ENCODE data around the gene KCNA3. TPM values are rescaled to one million over a fixed set of nuclear protein-coding genes. Genes with fewer than 3 reads are reported as not detected.

The KCNA3 gene
- polyA plus RNA-seq, 5 donors = 0.53 to 1.5 (median 0.89) TPM

DNA sequence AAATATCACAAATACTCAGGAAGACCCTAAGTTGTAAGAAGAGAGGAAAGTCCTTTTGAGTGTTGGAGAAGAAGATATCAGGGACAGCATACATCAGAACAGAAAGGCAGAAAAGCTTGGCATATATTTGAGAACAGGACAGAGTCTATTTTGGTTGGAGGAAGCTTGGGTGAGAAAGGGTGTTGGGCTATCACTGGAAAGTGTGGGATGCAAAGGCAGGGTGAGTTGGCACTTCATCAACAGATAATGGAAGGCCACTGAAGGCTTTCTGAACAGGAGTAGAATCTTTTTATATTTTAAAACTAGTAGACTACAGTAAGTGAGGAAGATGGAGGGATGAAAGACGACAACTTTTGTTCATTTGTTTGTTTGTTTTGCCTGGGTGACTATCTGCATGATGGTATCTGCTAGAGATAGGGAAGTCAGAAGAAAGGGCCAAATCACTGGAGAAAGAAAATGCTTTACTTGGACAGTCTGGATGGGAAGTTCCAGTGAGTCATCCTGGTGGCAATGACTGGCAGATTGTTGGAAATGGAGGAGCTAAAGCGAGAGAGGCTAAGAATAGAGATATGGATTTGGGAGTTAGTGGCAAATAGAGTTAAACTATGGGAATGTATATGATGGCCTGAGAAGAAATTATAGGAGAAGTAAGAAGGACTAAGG is 34.9 kb downstream of the KCNA3 start:
- no peak for DNase-seq

DNA sequence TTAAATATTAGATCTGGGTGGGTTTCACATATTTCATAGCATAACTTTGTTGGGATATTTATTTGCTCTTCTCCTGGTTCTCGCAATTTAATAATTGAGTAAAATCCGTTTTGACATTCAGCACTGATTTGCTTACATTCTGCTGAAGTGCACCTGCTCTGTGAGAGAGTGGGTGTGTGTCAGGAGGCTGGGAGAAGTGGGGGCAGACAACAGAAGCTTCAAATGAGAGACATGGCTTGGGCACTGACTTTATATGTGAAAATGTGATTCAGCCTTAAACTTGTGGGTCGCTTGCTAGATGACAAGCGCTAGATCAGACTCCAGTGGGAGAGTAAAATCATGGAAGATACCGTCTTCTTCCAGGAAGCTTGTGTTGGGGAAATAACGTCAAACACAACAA is 36.2 kb downstream of the KCNA3 start:
- no peak for DNase-seq

DNA sequence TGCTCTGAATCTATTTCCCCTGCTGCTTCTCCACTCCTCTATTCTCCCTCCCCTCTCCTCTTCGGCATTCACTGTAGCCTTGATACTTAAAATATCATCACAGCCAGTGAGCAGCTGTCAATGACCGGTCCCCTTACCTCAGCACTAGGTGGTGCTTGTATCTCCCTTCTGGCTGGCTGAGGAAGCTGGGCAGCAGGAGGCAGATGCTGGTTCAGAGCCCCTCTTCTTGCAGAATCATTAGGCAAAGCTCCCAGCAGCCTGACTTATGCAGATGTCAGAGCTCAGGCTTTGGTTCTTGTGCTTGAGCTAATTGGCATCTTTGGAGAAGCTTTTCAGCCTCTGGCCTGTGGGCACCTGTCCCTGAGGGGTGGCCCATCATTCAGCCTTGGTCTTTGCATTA is 36.7 kb downstream of the KCNA3 start:
- DNase-seq = no peak

DNA sequence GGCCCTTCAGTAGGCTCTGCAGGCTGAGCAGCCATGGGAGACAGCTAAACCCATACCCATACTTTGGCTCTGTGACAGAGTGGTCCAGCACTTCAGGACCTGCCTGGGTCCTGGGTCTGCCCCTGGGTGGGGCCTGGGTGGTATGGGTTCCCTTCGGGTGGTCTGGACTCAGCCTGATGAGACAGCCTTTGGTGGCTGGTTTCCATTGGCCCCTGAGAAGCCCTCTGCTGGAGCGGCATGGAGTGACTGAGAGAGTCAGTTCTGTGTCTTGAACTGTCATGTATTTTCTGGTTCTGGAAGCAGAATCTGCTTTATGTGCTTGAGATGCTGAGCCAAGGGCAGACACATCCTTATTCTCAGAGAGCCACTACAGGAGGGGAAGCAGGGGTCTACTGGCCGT is 37.3 kb downstream of the KCNA3 start:
- no peak for DNase-seq

DNA sequence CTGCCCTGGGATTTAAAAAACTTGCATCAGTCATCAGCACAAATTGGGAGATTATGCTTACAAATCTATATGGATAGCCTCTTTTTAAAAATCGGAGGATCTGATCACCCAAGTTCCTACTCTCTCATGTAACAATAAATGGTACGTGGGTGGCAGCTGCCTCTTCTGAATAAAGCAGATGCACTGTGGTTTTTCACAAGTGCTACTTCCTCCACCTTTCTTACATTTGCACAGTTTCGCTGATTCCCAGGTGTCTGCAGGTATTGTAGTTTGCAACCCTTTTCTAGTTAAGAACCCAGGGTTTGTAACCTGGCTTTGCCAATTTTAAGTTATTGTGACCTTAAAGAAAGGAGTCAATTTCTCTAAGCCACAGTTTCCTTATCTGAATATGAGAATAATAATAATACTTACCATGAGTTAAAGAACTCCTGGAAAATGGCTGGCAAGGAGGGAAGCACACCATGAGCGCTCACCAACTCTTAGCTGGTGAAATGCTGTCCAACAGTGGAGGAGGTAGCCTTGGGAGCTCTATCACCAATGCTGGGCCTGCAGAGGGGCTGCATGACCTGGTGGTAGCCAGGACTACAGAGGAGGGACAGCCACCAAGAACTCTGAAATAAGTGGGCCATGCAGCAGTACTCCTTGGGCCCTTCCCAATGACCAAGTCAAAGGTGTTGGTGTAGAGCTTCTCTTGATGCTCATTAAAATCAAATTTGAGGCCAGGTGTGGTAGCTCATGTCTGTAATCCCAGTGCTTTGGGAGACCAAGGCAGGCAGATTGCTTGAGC is 38.4 kb downstream of the KCNA3 start:
- no peak for DNase-seq

DNA sequence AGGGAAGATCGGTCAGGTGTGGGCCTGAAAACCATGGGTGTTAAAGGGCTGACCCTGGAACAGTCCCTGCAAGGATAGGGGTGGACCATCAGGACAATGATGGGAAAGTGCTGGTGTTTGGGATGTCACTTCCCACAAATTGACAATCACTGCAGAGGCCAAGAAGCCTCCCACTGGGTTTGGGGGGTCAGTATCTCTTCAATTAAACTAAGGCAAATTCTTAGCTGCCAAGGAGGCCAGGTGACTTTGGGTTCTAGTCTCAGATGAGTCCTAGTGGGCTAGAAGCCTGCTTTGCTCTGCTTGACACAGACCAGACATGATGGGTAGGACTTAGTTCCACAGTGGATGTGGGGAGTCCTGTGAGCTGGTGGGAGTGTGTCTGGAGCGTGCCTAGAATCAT is 39.3 kb downstream of the KCNA3 start:
- no peak for DNase-seq

DNA sequence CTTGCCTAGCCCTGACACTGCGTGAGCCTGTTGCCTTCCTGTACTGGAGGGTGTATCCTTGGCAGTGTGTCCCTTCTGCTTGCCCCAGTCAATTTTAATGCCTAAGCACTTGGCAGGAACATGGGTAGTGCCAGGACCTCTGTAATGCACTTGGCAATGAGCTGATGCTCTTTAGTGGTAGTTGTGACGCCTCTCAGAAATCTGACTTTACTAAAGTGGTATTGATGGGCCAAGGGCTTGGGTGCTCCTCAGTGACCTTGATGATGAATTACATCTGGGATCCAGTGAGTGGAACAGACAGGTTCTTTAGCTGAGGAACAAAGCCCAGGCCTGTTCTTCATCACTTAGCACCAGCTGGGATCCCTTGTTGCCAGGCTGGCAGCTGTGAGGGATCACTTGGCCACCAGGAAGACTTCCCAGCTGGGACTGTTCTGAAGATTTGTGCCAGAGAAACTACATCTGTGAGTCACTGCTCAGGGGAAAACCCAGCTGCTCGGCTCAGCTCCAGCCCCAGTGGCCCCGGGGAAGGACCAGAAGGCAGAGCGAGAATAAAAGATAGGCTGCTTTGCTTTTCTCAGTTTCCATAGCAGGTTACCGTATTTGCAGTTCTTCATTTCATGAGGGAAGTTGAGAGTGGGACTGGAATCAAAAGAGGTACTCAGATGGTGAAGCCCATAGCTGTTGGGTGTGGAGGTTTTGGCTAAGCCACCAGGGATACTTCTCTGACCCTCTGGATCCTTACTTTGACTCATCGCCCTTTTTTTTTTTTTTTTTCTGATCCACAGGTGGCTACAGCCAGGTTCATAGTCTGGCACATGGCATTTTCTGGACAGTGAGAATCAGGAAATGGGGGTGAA is 40.1 kb downstream of the KCNA3 start:
- peak; percentile 91 to 92 for DNase-seq

DNA sequence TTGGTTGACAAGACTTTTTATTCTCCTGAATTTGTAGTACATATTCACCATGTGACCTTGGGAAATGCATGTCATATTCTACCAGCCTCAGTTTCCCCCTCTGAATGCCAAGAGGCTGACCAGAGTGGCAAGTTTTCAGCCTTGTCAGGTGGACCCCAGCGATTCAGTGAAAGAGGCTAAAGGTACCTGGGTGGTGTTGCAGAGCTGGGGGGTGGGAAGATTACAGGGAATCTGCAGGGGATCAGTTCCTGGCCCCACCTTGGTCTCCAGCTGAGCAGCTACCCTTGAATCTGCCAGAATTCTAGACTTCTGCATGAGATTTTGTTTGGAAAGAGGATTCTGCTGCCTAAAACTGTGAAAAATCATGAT is 40.7 kb downstream of the KCNA3 start:
- DNase-seq = no peak

DNA sequence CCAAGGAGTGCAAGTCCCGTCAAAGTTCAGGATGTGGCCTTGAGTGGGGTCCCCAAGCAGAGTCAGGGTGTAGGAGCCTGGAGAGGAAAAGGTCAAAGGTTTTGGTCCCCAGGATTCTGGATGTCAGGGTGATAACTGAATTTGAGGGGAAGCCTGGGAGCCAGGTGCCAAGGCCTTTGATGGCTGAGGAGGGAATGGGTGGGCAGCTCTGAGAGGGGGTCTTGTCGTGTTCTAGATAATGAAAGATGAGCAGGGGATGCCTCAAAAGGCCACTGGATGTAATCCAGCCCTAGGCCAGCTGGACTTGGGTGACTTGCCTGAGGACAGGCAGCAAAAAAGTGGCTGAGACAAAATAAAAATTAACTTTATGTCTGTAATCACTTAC is 41.1 kb downstream of the KCNA3 start:
- DNase-seq = no peak

DNA sequence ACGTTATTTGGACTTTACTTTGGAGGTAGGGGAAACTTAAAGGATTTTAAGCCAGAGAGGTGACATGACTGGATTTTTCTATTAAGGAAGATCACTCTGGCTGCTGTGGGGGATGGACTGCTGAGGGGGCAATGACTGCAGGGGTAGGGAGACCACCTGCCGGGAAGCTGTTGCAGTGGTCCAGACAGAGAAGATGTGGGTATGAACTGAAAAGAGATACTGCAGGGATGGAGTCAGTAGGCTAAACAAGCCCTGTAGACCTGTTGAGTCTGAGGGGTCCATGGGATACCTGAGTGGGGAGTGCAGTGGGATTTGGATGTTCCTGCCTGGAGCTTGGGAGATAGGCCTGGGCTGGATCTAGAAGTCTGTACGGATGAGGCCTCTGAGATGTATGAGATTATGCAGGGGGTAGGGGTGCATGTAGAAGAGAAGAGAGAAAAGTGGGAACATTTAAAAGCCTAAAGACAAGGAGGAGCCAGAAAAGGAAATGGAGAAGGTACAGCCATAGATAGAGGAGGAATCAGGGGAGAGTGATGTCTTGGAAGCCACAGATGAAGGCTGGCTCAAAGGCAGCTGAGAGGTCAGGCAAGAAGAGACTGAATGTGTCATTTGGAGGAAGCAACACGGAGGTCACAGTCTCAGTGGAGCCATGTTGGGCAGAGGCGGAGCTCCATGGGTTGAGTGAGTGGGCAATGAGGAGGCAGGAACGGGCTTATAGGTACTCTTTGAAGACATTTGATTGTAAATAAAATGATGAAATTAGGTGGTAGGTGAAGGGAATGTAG is 42.7 kb downstream of the KCNA3 start:
- DNase-seq = no peak

DNA sequence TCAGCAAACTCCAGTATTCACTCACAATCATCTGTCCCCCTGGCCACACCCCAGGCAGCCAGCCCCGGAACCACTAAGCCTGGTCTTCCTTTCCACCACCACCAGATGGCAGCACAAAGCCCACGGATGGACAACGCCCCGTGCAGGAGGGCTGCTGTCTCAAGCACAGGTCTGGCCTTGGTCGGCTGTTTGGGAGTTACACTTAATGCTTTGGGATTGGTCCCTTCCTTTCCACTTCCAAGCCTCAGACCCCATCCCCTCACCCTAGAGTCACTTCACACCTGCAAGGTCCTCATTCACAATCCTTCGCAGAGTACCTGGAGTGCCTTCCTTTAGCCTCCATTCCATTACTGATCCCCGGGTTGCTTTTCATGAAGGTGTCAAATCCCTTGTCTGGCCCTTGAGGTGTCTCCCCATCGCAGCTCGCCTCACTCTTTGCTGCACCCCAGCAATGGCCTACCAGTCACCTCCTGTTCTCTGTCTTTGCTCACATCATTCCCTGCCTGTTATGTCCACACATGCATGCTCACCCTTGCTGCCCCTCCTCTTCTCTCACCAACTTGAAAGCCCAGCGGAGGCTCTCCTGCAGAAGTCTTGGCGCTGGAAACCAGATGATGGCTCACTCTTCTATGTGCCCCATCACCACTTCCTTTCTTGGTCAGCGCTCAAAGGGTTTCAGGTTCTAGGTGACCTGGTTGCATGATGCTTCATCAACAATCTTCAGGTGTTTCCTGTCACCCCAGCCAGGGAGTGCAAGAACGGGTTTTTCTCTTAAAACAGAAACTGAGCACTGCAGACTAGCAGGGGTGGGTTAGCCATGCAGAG is 43.7 kb downstream of the KCNA3 start:
- peak in 1 of 2 donors; percentile 53 for DNase-seq

DNA sequence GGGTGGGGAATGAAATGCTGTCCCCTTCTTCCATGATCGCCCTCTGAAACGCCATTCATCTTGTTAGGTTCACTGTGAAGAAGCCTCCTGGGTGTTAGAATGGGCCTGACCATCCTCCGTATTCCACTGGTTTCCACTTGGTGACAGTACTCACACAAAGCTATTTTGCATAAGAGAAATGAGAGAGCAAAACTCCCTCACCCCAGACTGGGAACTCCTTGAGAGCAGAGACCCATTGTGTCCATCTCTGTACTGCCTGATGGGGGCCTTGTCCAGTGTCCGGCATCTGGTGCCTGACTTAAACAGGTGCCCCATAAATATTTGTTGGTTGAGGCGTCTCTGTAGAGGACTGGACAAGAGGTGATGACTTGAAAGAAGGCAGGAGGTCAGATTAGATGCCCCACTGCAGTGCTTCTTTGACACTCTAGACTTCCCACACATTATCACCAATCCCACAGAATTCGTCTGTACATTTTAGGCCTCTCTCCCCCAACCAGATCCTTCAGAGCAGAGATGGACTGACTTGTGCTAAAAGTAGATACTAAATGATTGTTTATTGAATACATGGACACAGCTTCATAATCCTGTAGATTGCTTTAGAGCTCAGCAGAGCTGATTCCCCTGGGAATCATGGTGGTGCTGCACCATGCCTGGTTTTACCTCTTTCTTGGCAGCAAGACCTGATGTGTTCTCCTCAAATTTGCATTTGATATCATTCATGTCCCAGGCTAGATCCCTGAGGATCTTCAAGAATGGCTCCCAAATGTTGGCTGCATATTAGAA is 46.2 kb downstream of the KCNA3 start:
- DNase-seq = no peak

DNA sequence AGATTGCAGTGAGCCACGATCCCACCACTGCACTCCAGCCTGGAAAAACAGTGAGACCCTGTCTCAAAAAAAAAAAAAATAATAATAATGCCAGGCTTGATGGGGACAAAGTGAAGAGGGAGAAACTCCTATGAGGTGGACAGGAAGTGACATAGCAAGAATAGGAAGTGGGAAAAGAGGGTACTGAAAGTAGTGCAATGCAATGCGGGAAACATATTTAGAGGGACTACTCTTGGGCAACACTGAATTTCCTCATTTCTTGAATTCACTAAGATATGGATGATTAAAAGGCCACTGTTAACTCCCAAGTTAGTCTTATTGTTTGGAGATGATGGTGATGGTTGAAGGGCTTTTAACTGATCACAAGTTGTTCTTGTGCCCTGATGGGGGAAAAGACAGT is 47.0 kb downstream of the KCNA3 start:
- DNase-seq = no peak

DNA sequence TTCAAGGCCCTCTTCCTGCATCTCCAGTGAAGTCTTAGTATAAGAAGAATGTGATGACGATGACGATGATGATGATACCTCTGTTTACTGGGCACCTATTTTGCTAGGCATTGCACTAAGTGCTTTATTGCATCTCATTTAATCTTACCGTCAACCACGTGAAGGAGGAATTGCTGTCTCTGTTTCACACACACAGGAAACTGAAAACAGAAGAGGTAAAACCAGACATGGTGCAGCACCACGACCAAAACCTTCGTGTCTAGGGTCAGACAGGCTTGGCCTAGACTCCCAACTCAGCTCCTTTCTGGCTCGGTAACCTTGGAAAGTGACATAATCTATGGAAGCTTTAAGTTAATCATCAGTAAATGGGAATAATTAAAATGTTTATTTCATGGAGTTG is 47.9 kb downstream of the KCNA3 start:
- no peak for DNase-seq

Other genes with a start within 250 kb of the KCNA3 start
- gene PROK1, start 223.8 kb downstream of the KCNA3 start, polyA plus RNA-seq (ENCODE audit: insufficient read depth in 1 of 5, insufficient read length in 5 of 5, low replicate concordance in 1 of 5) = under 1 TPM in 2 of 5 donors, not detected in 3; 0.10 to 0.19 TPM
- gene KCNA10, start 155.8 kb downstream of the KCNA3 start, polyA plus RNA-seq (ENCODE audit: insufficient read depth in 1 of 5, insufficient read length in 5 of 5, low replicate concordance in 1 of 5) = not detected
- gene KCNA2, start 68.6 kb downstream of the KCNA3 start, polyA plus RNA-seq (ENCODE audit: insufficient read depth in 1 of 5, insufficient read length in 5 of 5, low replicate concordance in 1 of 5) = under 1 TPM; 0.62 to 0.99 (median 0.81) TPM
- 10 to 100 TPM in 4 of 5 donors, 1 to 10 TPM in 1; 8.8 to 13.4 (median 11.0) TPM for gene CD53, start 198.2 kb upstream of the KCNA3 start, polyA plus RNA-seq (ENCODE audit: insufficient read depth in 1 of 5, insufficient read length in 5 of 5, low replicate concordance in 1 of 5)